Heart left ventricle (tissue), 13 donors: ENCODE measurements around the gene CEP350.

ENCODE experiments used
- CTCF ChIP-seq, 12 donors: fragments of 200-600 bp; sonication (generic) in 4 of 12; IDR thresholded peaks; one replicate each; pipeline versions ENCODE4 v1.5.0 to v1.8.0; 2018 to 2022; ENCODE audit warnings: antibody characterized with exemption in 12 of 12, mild to moderate bottlenecking in 5 of 12
- POLR2A ChIP-seq, 2 donors: fragments of 450-650 bp; IDR thresholded peaks; one replicate each; pipeline ENCODE4 v1.6.1; 2017; ENCODE audit warnings: antibody characterized with exemption in 2 of 2, mild to moderate bottlenecking in 2 of 2, moderate library complexity in 2 of 2
- donor health status: ischemic (EF 13 %, LVEDD 7.1; RV severe dilation, severe dysfunction).
- donor health status: DM: no; HTN: yes; CAD: no.
- donor health status: DM: no; HTN: no; CAD: no.
- donor health status: ischemic (EF 25% LVEDD 6.9; RV normal size, moderate dysfunction).
- donor health status: ischemic (EF 25% LVEDD 5.7; RV mildly dilated, moderate dysfunction).
- donor health status: ischemic (EF 35%, LVEDD 5.7; RV mildly dilated, moderate dysfunction).
- donor health status: nonischemic (EF 11% LVEDD 7.7; RV severe dilation, severe dysfunction).
- donor health status: DM: yes; HTN: yes; CAD: no.
- donor health status: PGD.
- donor health status: ischemic (EF 29% LVEDD 5.4; RV normal size, mild dysfunction).
- donor health status: nonischemic (EF 23%, LVEDD 6.1; RV moderate dilation, normal function).

GRCh38 chr1:180040034-180040433, 85.4 kb downstream of the CEP350 start:
- TF ChIP-seq CTCF (IDR thresholded peaks at IDR 0.05) (no peak), POLR2A (IDR thresholded peaks at IDR 0.05) (no peak)
